HEK293T (cell line): ENCODE results near the gene MNAT1.
A peak's percentile ranks its signal among the peaks of the same experiment; 100 is the strongest.
"Not testable (repeated sequence)": the region's sequence is repeated elsewhere in the genome, so short reads cannot be mapped to it uniquely, and the experiment has no call there.

ENCODE experiments used
- CTCF ChIA-PET: fragments of 350-600 bp; formaldehyde crosslinking; extraction: SDS; loops from one replicate; lab custom pipeline; 2021; ENCODE audit warnings: antibody characterized with exemption, inconsistent platforms; lab: Yijun Ruan, JAX
- POLR2A ChIA-PET: fragments of 350-600 bp; formaldehyde crosslinking; extraction: SDS; loops from one replicate; lab custom pipeline; 2020; ENCODE audit warnings: antibody characterized with exemption, inconsistent platforms; lab: Yijun Ruan, JAX
- DNase-seq: peaks from one replicate; pipeline ENCODE4 v3.0.0; 2012; ENCODE audit warnings: mixed read lengths; ENCODE audit errors: extremely low spot score
- ARNT ChIP-seq: fragments of 450-650 bp; IDR thresholded peaks from 2 replicates; pipeline ENCODE4 v1.6.1; 2017; ENCODE audit warnings: mild to moderate bottlenecking
- BHLHE40 ChIP-seq: fragments of 450-650 bp; IDR thresholded peaks from 2 replicates; pipeline ENCODE4 v1.6.1; 2016; ENCODE audit warnings: mild to moderate bottlenecking, moderate library complexity, borderline replicate concordance
- CTBP1 ChIP-seq: fragments of 450-650 bp; IDR thresholded peaks from 2 replicates; pipeline ENCODE4 v1.6.1; 2016; ENCODE audit warnings: borderline replicate concordance
- ELF4 ChIP-seq: fragments of 450-650 bp; IDR thresholded peaks from 2 replicates; pipeline ENCODE4 v1.6.1; 2017; ENCODE audit warnings: antibody characterized with exemption
- FOXA1 ChIP-seq: fragments of 450-650 bp; IDR thresholded peaks from 2 replicates; pipeline ENCODE4 v1.6.1; 2016; ENCODE audit warnings: mild to moderate bottlenecking
- FOXK2 ChIP-seq: fragments of 450-650 bp; IDR thresholded peaks from 2 replicates; pipeline ENCODE4 v1.6.1; 2016; ENCODE audit warnings: mild to moderate bottlenecking
- FOXM1 ChIP-seq: fragments of 450-650 bp; IDR thresholded peaks from 2 replicates; pipeline ENCODE4 v1.6.1; 2017; ENCODE audit warnings: mild to moderate bottlenecking, borderline replicate concordance
- HDGF ChIP-seq: fragments of 450-650 bp; IDR thresholded peaks from 2 replicates; pipeline ENCODE4 v1.6.1; 2017; ENCODE audit warnings: antibody characterized with exemption, borderline replicate concordance
- L3MBTL2 ChIP-seq: fragments of 450-650 bp; conservative IDR thresholded peaks from 2 replicates; pipeline ENCODE4 v1.6.1; 2016; ENCODE audit warnings: mild to moderate bottlenecking
- LEF1 ChIP-seq: fragments of 450-650 bp; IDR thresholded peaks from 2 replicates; pipeline ENCODE4 v1.6.1; 2017; ENCODE audit warnings: mild to moderate bottlenecking, borderline replicate concordance
- NFRKB ChIP-seq: fragments of 450-650 bp; IDR thresholded peaks from 2 replicates; pipeline ENCODE4 v1.6.1; 2016; ENCODE audit warnings: mild to moderate bottlenecking, moderate library complexity
- SP1 ChIP-seq: fragments of 450-650 bp; IDR thresholded peaks from 2 replicates; pipeline ENCODE4 v1.6.1; 2017
- SUZ12 ChIP-seq: fragments of 450-650 bp; IDR thresholded peaks from 2 replicates; pipeline ENCODE4 v1.6.1; 2016; ENCODE audit warnings: mild to moderate bottlenecking
- TARDBP ChIP-seq: fragments of 450-650 bp; IDR thresholded peaks from 2 replicates; pipeline ENCODE4 v1.6.1; 2016
- ZNF384 ChIP-seq: fragments of 450-650 bp; IDR thresholded peaks from 2 replicates; pipeline ENCODE4 v1.6.1; 2016
- TF ChIP-seq, protein P1 (sequence below): fragments of 450-650 bp; IDR thresholded peaks from 2 replicates; pipeline ENCODE4 v1.6.1; 2016

The MNAT1 gene

DNA sequence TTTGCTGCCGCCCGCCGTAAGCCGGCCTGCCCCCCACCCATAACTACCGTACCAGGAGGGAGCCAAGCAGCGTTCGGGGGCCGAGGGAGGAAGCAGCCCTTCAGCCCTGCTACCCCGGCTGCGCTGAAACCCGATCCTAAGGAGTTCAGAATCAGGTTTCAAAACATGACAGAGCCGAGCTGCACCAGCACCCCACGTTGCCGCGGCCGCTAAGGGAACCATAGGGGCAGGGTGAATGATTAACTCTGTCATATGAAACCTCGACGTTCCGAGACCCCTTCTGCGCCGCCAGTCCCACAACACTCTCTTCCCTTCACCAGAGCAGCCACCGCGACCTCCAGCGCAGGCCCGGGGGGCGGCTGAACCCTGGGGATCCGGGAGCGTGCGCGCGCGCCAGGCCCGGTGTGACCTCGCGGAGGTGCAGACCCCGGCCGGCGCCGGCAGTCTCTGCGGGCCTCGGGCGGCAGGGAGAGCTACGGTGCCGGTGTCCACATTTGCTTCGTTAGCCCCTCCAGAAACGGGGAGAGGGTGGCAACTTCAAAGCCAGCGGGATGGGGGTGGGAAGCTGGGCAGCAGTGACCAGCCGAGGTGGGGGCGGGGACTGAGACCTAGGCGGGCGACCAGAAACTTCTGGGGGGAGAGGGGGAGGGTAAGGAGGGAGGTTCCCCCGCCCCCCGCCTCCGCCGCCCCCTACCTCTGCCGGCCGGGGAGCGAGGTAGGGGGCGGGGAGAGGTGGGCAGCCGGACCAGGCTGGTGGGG, 12.0 kb upstream of the MNAT1 start:
- ChIA-PET POLR2A (interaction anchor here (1.0 to 6.0 kb wide), 9 partner anchors 11 to 258 kb away, joined by 3 to 71 read pairs (median 4); partner anchors contain the start of genes SIX1, SLC38A6 and TRMT5), CTCF (interaction anchor here (1.0 kb wide), 1 partner anchor 76 kb away, joined by 3 read pairs; no protein-coding TSS in a partner anchor)
- DNase-seq = peak; percentile 55
- TF ChIP-seq ARNT = no peak
- TF ChIP-seq FOXA1 = no peak
- TF ChIP-seq LEF1 = no peak
- no peak for TF ChIP-seq TARDBP
- no peak for TF ChIP-seq FOXM1
- no peak for TF ChIP-seq SP1
- TF ChIP-seq SUZ12 = no peak
- no peak for TF ChIP-seq ZNF384
- TF ChIP-seq NFRKB = no peak
- TF ChIP-seq, protein P1, sequence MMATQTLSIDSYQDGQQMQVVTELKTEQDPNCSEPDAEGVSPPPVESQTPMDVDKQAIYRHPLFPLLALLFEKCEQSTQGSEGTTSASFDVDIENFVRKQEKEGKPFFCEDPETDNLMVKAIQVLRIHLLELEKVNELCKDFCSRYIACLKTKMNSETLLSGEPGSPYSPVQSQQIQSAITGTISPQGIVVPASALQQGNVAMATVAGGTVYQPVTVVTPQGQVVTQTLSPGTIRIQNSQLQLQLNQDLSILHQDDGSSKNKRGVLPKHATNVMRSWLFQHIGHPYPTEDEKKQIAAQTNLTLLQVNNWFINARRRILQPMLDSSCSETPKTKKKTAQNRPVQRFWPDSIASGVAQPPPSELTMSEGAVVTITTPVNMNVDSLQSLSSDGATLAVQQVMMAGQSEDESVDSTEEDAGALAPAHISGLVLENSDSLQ = no peak
- no peak for TF ChIP-seq L3MBTL2
- no peak for TF ChIP-seq FOXK2
- no peak for TF ChIP-seq BHLHE40
- TF ChIP-seq CTBP1 = no peak
- TF ChIP-seq HDGF = no peak
- no peak for TF ChIP-seq ELF4

DNA sequence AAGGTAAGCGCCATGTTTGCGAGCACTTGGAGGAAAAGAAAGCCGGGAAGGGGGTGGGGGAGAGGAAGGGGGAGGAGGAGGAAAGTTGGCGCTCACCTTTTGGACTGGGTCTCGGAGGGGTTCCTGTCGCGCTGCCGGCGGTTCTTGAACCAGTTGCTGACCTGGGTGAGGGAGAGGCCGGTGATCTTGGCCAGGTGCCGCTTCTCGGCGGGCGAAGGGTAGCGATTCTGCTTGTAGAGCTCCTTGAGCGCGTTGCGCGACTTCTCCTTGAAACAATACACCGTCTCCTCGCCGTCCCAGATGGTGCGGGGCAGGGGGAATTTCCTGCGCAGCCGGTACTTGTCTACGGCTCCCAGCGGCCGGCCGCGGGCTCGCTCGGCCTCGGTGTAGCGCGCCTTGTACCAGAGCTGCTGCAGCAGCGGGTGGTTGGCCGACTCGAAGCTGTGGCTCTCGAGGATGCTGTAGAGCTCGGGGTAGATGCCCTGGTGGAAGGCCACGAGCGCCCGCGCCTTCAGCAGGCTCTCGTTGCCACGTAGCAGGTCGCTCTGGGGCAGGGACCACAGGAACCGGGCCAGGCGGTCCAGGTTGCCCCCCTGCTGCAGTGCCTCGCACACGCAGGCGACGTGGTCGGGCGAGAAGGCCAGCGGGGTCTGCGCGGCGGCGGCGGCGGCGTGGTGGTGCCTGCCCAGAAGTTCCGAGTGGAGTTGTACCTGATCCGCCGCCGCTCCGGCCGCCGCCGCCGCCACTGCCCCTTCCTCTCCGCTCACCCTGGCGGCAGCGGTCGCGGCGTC, 11.2 kb upstream of the MNAT1 start:
- POLR2A ChIA-PET = interaction anchor here (0.6 to 6.0 kb wide), 14 partner anchors 10 to 258 kb away, joined by 3 to 71 read pairs (median 4); partner anchors contain the start of genes SIX1, SLC38A6 and TRMT5
- TF ChIP-seq FOXK2 (no peak), LEF1 (no peak), FOXA1 (no peak), SP1 (no peak), CTBP1 (no peak), TARDBP (no peak), ARNT (no peak), L3MBTL2 (no peak; the same call in 1 of the 2 replicates), BHLHE40 (no peak), NFRKB (no peak), FOXM1 (no peak), SUZ12 (no peak), ELF4 (no peak), ZNF384 (no peak), HDGF (no peak)
- TF ChIP-seq, protein P1 = no peak
- DNase-seq = peak; percentile 31
- CTCF ChIA-PET = interaction anchor here (0.5 kb wide), 1 partner anchor 87 kb away, joined by 4 read pairs; no protein-coding TSS in a partner anchor

DNA sequence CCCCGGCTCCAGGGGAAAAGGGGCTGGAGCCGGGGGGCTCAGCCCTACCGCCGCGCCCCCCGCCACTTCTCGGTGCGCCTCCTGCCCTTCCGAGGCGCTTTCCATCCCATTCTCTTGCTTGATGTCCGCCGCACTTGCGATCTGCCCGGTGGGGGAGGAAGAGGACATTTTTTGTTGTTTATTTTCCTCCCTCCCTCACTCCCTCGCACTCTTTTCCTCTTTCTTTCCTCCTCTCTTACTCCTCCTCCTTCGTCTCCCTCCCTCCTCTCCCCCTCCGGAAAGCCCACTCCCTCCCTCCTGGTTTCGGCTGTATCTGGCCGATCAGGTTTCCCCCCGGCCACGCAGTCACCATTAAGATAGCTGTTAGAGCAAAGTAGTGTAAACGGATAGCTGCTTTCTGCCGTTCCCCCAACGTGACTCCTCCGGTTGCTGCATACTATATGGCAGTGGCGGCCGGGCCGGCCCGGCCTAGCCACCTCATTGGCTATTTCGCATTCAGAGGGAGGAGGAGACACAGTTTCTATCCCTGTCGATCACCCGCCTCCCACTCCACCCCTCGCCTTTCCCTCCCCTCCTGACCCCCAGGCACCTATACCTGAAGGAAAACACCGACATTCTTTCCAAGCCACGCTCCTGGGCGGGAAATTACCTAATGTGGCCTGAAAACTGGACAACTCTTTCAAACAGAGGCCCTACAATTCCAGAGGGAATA, 10.5 kb upstream of the MNAT1 start, which contains the start of gene SIX4:
SIX4 (minus strand) TSS at position 445 of the 712 bp plus-strand sequence; CDS start at position 168, 277 bp downstream.
- TF ChIP-seq FOXM1 (no peak), L3MBTL2 (peak; percentile 21; the same call in 1 of the 2 replicates)
- TF ChIP-seq, protein P1 = peak; percentile 95
- DNase-seq = peak; percentile 80
- POLR2A ChIA-PET = interaction anchor here (0.6 to 6.0 kb wide), 9 partner anchors 9 to 257 kb away, joined by 3 to 71 read pairs (median 4); partner anchors contain the start of genes SLC38A6 and TRMT5
- CTCF ChIA-PET = no interaction called here

DNA sequence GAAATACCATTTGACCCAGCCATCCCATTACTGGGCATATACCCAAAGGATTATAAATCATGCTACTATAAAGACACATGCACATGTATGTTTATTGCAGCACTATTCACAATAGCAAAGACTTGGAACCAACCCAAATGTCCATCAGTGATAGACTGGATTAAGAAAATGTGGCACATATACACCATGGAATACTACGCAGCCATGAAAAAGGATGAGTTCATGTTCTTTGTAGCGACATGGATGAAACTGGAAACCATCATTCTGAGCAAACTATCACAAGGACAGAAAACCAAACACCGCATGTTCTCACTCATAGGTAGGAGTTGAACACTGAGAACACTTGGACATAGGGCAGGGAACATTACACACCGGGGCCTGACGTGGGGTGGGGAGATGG, 3.3 kb upstream of the MNAT1 start:
- DNase-seq, CTCF ChIA-PET, POLR2A ChIA-PET: not testable (repeated sequence)

DNA sequence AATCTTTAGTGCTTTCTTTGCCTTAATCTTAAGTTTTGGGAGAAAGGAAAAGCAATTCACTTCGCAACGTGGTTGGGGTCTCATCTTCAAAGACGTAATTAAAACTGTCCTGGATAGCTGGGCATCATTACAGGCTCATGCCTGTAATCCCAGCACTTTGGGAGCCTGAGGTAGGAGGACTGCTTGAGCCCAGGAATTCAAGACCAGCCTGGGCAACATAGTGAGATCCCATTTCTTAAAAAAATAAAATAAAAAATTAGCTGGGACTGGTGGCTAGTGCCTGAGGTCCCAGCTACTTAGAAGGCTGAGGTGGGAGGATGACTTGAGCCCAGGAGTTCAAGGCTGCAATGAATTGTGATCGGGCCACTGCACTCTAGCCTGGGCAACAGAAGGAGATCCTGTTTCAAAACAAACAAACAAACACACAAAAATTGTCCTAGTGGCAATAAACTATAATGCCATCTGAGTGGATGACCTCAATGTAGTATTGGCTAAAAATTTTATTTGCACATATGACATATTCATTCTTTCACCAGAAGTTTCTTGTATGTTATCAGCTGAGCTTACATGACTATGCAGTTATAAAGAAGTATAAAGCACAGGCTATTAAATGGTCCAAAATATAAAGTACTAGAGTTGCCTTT, 1.6 kb upstream of the MNAT1 start:
- no peak for DNase-seq
- TF ChIP-seq NFRKB = no peak
- no peak for TF ChIP-seq FOXA1
- no peak for TF ChIP-seq FOXK2
- ChIA-PET POLR2A (interaction anchor here (0.8 to 2.0 kb wide), 4 partner anchors 10 to 83 kb away, joined by 3 to 10 read pairs (median 4); no protein-coding TSS in a partner anchor), CTCF (interaction anchor here (0.5 kb wide), 1 partner anchor 115 kb away, joined by 4 read pairs; no protein-coding TSS in a partner anchor)
